ENCODE measurements around the gene SPECC1L.

The SPECC1L gene

GRCh38 chr22:24433001-24433827 lies 162.6 kb downstream of the SPECC1L start:
- TF ChIP-seq POLR2AphosphoS5 (IDR thresholded peaks at IDR 0.05; ENCODE audit: borderline replicate concordance, low read depth, low read length): no peak
- TF ChIP-seq EZH2 (IDR thresholded peaks at IDR 0.05): no peak
- TF ChIP-seq FOXP2 (optimal IDR thresholded peaks at IDR 0.05; ENCODE audit: control extremely low read depth, extremely low read length, insufficient read depth): no peak
- Histone ChIP-seq H3K9me3 (ENCODE audit: low read depth, low read length) (no peaks in the 10 kb centered on the region), H3K36me3 (ENCODE audit: insufficient read depth, low read length) (no peaks in the 10 kb centered on the region), H3K27ac (no peak overlapping the region), H3K9ac (ENCODE audit: insufficient read length) (no peak overlapping the region), H3K4me3 (no peak overlapping the region)
- no peak for DNase-seq (ENCODE audit: low read depth, low spot score)

GRCh38 chr22:24433828-24434470 lies 163.3 kb downstream of the SPECC1L start:
- Histone ChIP-seq H3K9ac (ENCODE audit: insufficient read length) (no peak overlapping the region), H3K9me3 (ENCODE audit: low read depth, low read length) (no peaks in the 10 kb centered on the region), H3K27ac (no peak overlapping the region), H3K4me3 (no peak overlapping the region), H3K36me3 (ENCODE audit: insufficient read depth, low read length) (no peaks in the 10 kb centered on the region)
- no peak for DNase-seq (ENCODE audit: low read depth, low spot score)
- TF ChIP-seq EZH2 (IDR thresholded peaks at IDR 0.05): no peak
- TF ChIP-seq FOXP2 (optimal IDR thresholded peaks at IDR 0.05; ENCODE audit: control extremely low read depth, extremely low read length, insufficient read depth): no peak
- TF ChIP-seq POLR2AphosphoS5 (IDR thresholded peaks at IDR 0.05; ENCODE audit: borderline replicate concordance, low read depth, low read length): no peak

- H3K27ac ChIP-seq: no peak overlapping the region
- H3K9ac ChIP-seq (ENCODE audit: insufficient read length): no peak overlapping the region
- DNase-seq (ENCODE audit: low read depth, low spot score): no peak
Observed at GRCh38 chr22:24434471-24435322, 164.1 kb downstream of the SPECC1L start.

GRCh38 chr22:24435323-24435645 lies 164.7 kb downstream of the SPECC1L start:
- Histone ChIP-seq H3K36me3 (ENCODE audit: insufficient read depth, low read length) (no peaks in the 10 kb centered on the region), H3K27ac (no peak overlapping the region), H3K9me3 (ENCODE audit: low read depth, low read length) (no peaks in the 10 kb centered on the region), H3K4me3 (no peak overlapping the region), H3K9ac (ENCODE audit: insufficient read length) (no peak overlapping the region)
- TF ChIP-seq FOXP2 (optimal IDR thresholded peaks at IDR 0.05; ENCODE audit: control extremely low read depth, extremely low read length, insufficient read depth): no peak
- TF ChIP-seq EZH2 (IDR thresholded peaks at IDR 0.05): no peak
- no peak for TF ChIP-seq POLR2AphosphoS5 (IDR thresholded peaks at IDR 0.05; ENCODE audit: borderline replicate concordance, low read depth, low read length)
- DNase-seq (ENCODE audit: low read depth, low spot score): no peak

More at GRCh38 chr22:24434471-24435322, 164.1 kb downstream of the SPECC1L start:
- no peak overlapping the region for H3K4me3 ChIP-seq
- H3K36me3 ChIP-seq (ENCODE audit: insufficient read depth, low read length): no peaks in the 10 kb centered on the region
- no peaks in the 10 kb centered on the region for H3K9me3 ChIP-seq (ENCODE audit: low read depth, low read length)
- TF ChIP-seq EZH2 (IDR thresholded peaks at IDR 0.05) (no peak), FOXP2 (optimal IDR thresholded peaks at IDR 0.05; ENCODE audit: control extremely low read depth, extremely low read length, insufficient read depth) (no peak), POLR2AphosphoS5 (IDR thresholded peaks at IDR 0.05; ENCODE audit: borderline replicate concordance, low read depth, low read length) (no peak)

- no peaks in the 10 kb centered on the region for H3K9me3 ChIP-seq (ENCODE audit: low read depth, low read length)
- no peaks in the 10 kb centered on the region for H3K36me3 ChIP-seq (ENCODE audit: insufficient read depth, low read length)
- no peak for TF ChIP-seq FOXP2 (optimal IDR thresholded peaks at IDR 0.05; ENCODE audit: control extremely low read depth, extremely low read length, insufficient read depth)
- no peak for TF ChIP-seq EZH2 (IDR thresholded peaks at IDR 0.05)
- TF ChIP-seq POLR2AphosphoS5 (IDR thresholded peaks at IDR 0.05; ENCODE audit: borderline replicate concordance, low read depth, low read length): no peak
- no peak overlapping the region for H3K27ac ChIP-seq
- DNase-seq (ENCODE audit: low read depth, low spot score): no peak
- no peak overlapping the region for H3K4me3 ChIP-seq
- no peak overlapping the region for H3K9ac ChIP-seq (ENCODE audit: insufficient read length)
Observed at GRCh38 chr22:24435861-24436371, 165.3 kb downstream of the SPECC1L start.

GRCh38 chr22:24436553-24436952 lies 165.9 kb downstream of the SPECC1L start:
- DNase-seq (ENCODE audit: low read depth, low spot score): no peak
- Histone ChIP-seq H3K9me3 (ENCODE audit: low read depth, low read length) (no peaks in the 10 kb centered on the region), H3K4me3 (no peak overlapping the region), H3K9ac (ENCODE audit: insufficient read length) (no peak overlapping the region), H3K36me3 (ENCODE audit: insufficient read depth, low read length) (no peaks in the 10 kb centered on the region), H3K27ac (no peak overlapping the region)
- TF ChIP-seq FOXP2 (optimal IDR thresholded peaks at IDR 0.05; ENCODE audit: control extremely low read depth, extremely low read length, insufficient read depth) (no peak), POLR2AphosphoS5 (IDR thresholded peaks at IDR 0.05; ENCODE audit: borderline replicate concordance, low read depth, low read length) (no peak), EZH2 (IDR thresholded peaks at IDR 0.05) (no peak)

- H3K36me3 ChIP-seq (ENCODE audit: insufficient read depth, low read length): no peaks in the 10 kb centered on the region
- no peak overlapping the region for H3K27ac ChIP-seq
- TF ChIP-seq EZH2 (IDR thresholded peaks at IDR 0.05) (no peak), FOXP2 (optimal IDR thresholded peaks at IDR 0.05; ENCODE audit: control extremely low read depth, extremely low read length, insufficient read depth) (no peak), POLR2AphosphoS5 (IDR thresholded peaks at IDR 0.05; ENCODE audit: borderline replicate concordance, low read depth, low read length) (no peak)
- no peak for DNase-seq (ENCODE audit: low read depth, low spot score)
- no peaks in the 10 kb centered on the region for H3K9me3 ChIP-seq (ENCODE audit: low read depth, low read length)
- H3K4me3 ChIP-seq: no peak overlapping the region
- no peak overlapping the region for H3K9ac ChIP-seq (ENCODE audit: insufficient read length)
Observed at GRCh38 chr22:24437091-24437490, 166.5 kb downstream of the SPECC1L start.
